Dedifferentiated amniotic fluid mesenchymal stem cell (primary cell): ENCODE data around the gene SDC1.

ENCODE experiments used
- DNase-seq: peaks from one replicate; pipeline ENCODE4 v3.0.0-alpha.2; 2016; ENCODE audit errors: extremely low spot score

Gene SDC1

GRCh38 chr2:20170704-20171250 lies 54.2 kb downstream of the SDC1 start:
- DNase-seq = no peak

- no peak for DNase-seq
These were observed 54.9 kb downstream of the SDC1 start for GRCh38 chr2:20169796-20170703.

- no peak for DNase-seq
These were observed 55.9 kb downstream of the SDC1 start for GRCh38 chr2:20168727-20169696.

GRCh38 chr2:20168048-20168726 lies 56.7 kb downstream of the SDC1 start:
- no peak for DNase-seq

GRCh38 chr2:20167356-20167755 lies 57.6 kb downstream of the SDC1 start:
- no peak for DNase-seq

- DNase-seq = no peak
These were observed 59.0 kb downstream of the SDC1 start for GRCh38 chr2:20165677-20166509.

- no peak for DNase-seq
These were observed 60.0 kb downstream of the SDC1 start for GRCh38 chr2:20164734-20165478.

GRCh38 chr2:20164061-20164733 lies 60.7 kb downstream of the SDC1 start:
- no peak for DNase-seq

GRCh38 chr2:20159411-20160070 lies 65.4 kb downstream of the SDC1 start:
- no peak for DNase-seq

- no peak for DNase-seq
These were observed 67.6 kb downstream of the SDC1 start for GRCh38 chr2:20157193-20157891.

- DNase-seq = no peak
These were observed 68.1 kb downstream of the SDC1 start for GRCh38 chr2:20156836-20157192.

GRCh38 chr2:20156076-20156759 lies 68.7 kb downstream of the SDC1 start:
- DNase-seq = no peak

GRCh38 chr2:20153131-20153851 lies 71.6 kb downstream of the SDC1 start:
- DNase-seq = no peak

GRCh38 chr2:20150806-20151571 lies 73.9 kb downstream of the SDC1 start:
- DNase-seq = no peak
